ENCODE data around the gene LRRN1. TPM values are rescaled to one million over a fixed set of nuclear protein-coding genes. Genes with fewer than 3 reads are reported as not detected.
"Not testable (repeated sequence)": the region's sequence is repeated elsewhere in the genome, so short reads cannot be mapped to it uniquely, and the experiment has no call there.

LRRN1 gene
- total RNA-seq, 1 donor, result 3.8 TPM

GRCh38 chr3:3806092-3806491 lies 6.9 kb downstream of the LRRN1 start:
- no peak for DNase-seq (ENCODE audit: low read depth in 2 of 3, low spot score in 2 of 3)

GRCh38 chr3:3806856-3807255 lies 7.6 kb downstream of the LRRN1 start:
- no peak for DNase-seq (ENCODE audit: low read depth in 2 of 3, low spot score in 2 of 3)

- no peak for DNase-seq (ENCODE audit: low read depth in 2 of 3, low spot score in 2 of 3)
These were observed 13.8 kb downstream of the LRRN1 start for GRCh38 chr3:3813013-3813412.

GRCh38 chr3:3815206-3815605 lies 16.0 kb downstream of the LRRN1 start:
- no peak for DNase-seq (ENCODE audit: low read depth in 2 of 3, low spot score in 2 of 3)

GRCh38 chr3:3816034-3816433 lies 16.8 kb downstream of the LRRN1 start:
- DNase-seq (ENCODE audit: low read depth in 2 of 3, low spot score in 2 of 3), result no peak

- no peak for DNase-seq (ENCODE audit: low read depth in 2 of 3, low spot score in 2 of 3)
These were observed 18.6 kb downstream of the LRRN1 start for GRCh38 chr3:3817865-3818264.

GRCh38 chr3:3821777-3822176 lies 22.5 kb downstream of the LRRN1 start:
- no peak for DNase-seq (ENCODE audit: low read depth in 2 of 3, low spot score in 2 of 3)

- DNase-seq (ENCODE audit: low read depth in 2 of 3, low spot score in 2 of 3), result no peak
These were observed 25.8 kb downstream of the LRRN1 start for GRCh38 chr3:3825035-3825434.

GRCh38 chr3:3826521-3826920 lies 27.3 kb downstream of the LRRN1 start:
- no peak for DNase-seq (ENCODE audit: low read depth in 2 of 3, low spot score in 2 of 3)

GRCh38 chr3:3827111-3827510 lies 27.9 kb downstream of the LRRN1 start:
- no peak for DNase-seq (ENCODE audit: low read depth in 2 of 3, low spot score in 2 of 3)

GRCh38 chr3:3828417-3828816 lies 29.2 kb downstream of the LRRN1 start:
- not testable (repeated sequence) for DNase-seq (ENCODE audit: low read depth in 2 of 3, low spot score in 2 of 3)

- DNase-seq (ENCODE audit: low read depth in 2 of 3, low spot score in 2 of 3), result no peak
These were observed 37.6 kb downstream of the LRRN1 start for GRCh38 chr3:3836845-3837244.

GRCh38 chr3:3842356-3842755 lies 43.1 kb downstream of the LRRN1 start:
- no peak for DNase-seq (ENCODE audit: low read depth in 2 of 3, low spot score in 2 of 3)

- no peak for DNase-seq (ENCODE audit: low read depth in 2 of 3, low spot score in 2 of 3)
These were observed 49.0 kb downstream of the LRRN1 start for GRCh38 chr3:3847994-3848922.

GRCh38 chr3:3848923-3849275 lies 49.7 kb downstream of the LRRN1 start:
- DNase-seq (ENCODE audit: low read depth in 2 of 3, low spot score in 2 of 3), result no peak

- no peak for DNase-seq (ENCODE audit: low read depth in 2 of 3, low spot score in 2 of 3)
These were observed 52.5 kb downstream of the LRRN1 start for GRCh38 chr3:3851621-3852323.

- no peak for DNase-seq (ENCODE audit: low read depth in 2 of 3, low spot score in 2 of 3)
These were observed 54.3 kb downstream of the LRRN1 start for GRCh38 chr3:3853544-3853943.

- DNase-seq (ENCODE audit: low read depth in 2 of 3, low spot score in 2 of 3), result no peak
These were observed 55.8 kb downstream of the LRRN1 start for GRCh38 chr3:3855056-3855455.

- DNase-seq (ENCODE audit: low read depth in 2 of 3, low spot score in 2 of 3), result no peak
These were observed 61.0 kb downstream of the LRRN1 start for GRCh38 chr3:3860235-3860634.

GRCh38 chr3:3862534-3862933 lies 63.3 kb downstream of the LRRN1 start:
- DNase-seq (ENCODE audit: low read depth in 2 of 3, low spot score in 2 of 3), result no peak

- DNase-seq (ENCODE audit: low read depth in 2 of 3, low spot score in 2 of 3), result no peak
These were observed 76.3 kb downstream of the LRRN1 start for GRCh38 chr3:3875491-3875890.

GRCh38 chr3:3881050-3881449 lies 81.8 kb downstream of the LRRN1 start:
- DNase-seq (ENCODE audit: low read depth in 2 of 3, low spot score in 2 of 3), result no peak
